NCI-H1694 treated with DMSO at 0.1 percent for 48 hours (cell line): ENCODE measurements around the gene VWC2.
A peak's percentile ranks its signal among the peaks of the same experiment; 100 is the strongest.

Experiments
- DNase-seq: peaks from one replicate; lab custom pipeline; 2025; lab: John Stamatoyannopoulos, UW

VWC2 gene

GRCh38 chr7:49783446-49783845, 10.0 kb downstream of the VWC2 start:
- no peak for DNase-seq

- no peak for DNase-seq
Observed at GRCh38 chr7:49787980-49788379, 14.5 kb downstream of the VWC2 start.

- DNase-seq = no peak
Observed at GRCh38 chr7:49788455-49789059, 15.1 kb downstream of the VWC2 start.

- DNase-seq = no peak
Observed at GRCh38 chr7:49789736-49790135, 16.3 kb downstream of the VWC2 start.

- no peak for DNase-seq
Observed at GRCh38 chr7:49790209-49790608, 16.8 kb downstream of the VWC2 start.

- DNase-seq = peak; percentile 4
Observed at GRCh38 chr7:49791088-49791741, 17.8 kb downstream of the VWC2 start.

GRCh38 chr7:49797987-49798660, 24.7 kb downstream of the VWC2 start:
- DNase-seq = no peak

GRCh38 chr7:49800031-49800430, 26.6 kb downstream of the VWC2 start:
- no peak for DNase-seq

GRCh38 chr7:49802600-49802999, 29.2 kb downstream of the VWC2 start:
- DNase-seq = no peak

- DNase-seq = no peak
Observed at GRCh38 chr7:49803812-49804211, 30.4 kb downstream of the VWC2 start.

- no peak for DNase-seq
Observed at GRCh38 chr7:49805371-49806007, 32.1 kb downstream of the VWC2 start.

GRCh38 chr7:49812534-49812933, 39.1 kb downstream of the VWC2 start:
- no peak for DNase-seq

GRCh38 chr7:49817279-49817678, 43.8 kb downstream of the VWC2 start:
- no peak for DNase-seq

GRCh38 chr7:49821181-49821580, 47.7 kb downstream of the VWC2 start:
- no peak for DNase-seq

GRCh38 chr7:49822856-49823255, 49.4 kb downstream of the VWC2 start:
- no peak for DNase-seq

GRCh38 chr7:49823566-49823965, 50.1 kb downstream of the VWC2 start:
- DNase-seq = no peak

GRCh38 chr7:49839863-49840645, 66.6 kb downstream of the VWC2 start:
- no peak for DNase-seq

- DNase-seq = no peak
Observed at GRCh38 chr7:49840751-49841405, 67.4 kb downstream of the VWC2 start.

GRCh38 chr7:49845626-49846025, 72.2 kb downstream of the VWC2 start:
- DNase-seq = no peak

GRCh38 chr7:49848211-49848841, 74.9 kb downstream of the VWC2 start:
- DNase-seq = no peak

- no peak for DNase-seq
Observed at GRCh38 chr7:49850921-49851613, 77.6 kb downstream of the VWC2 start.
